Measurements from ENCODE around the gene TMEM151A.
"Not testable (repeated sequence)": the region's sequence is repeated elsewhere in the genome, so short reads cannot be mapped to it uniquely, and the experiment has no call there.

TMEM151A gene

DNA sequence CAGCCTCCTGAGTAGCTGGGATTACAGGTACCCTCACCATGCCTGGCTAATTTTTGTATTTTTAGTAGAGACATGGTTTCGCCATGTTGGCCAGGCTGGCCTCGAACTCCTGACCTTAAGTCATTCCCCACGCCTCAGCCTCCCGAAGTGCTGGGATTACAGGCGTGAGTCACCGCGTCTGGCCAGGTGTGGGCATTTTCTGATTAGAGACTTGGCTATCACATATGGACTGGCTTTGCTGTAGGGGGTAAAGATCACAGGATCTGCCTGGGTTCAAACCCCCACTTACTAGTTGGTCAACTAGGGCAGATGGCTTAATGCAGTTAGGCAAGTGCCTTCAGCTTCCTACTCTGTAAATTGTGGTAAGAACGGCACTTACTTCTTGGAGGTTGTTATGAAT, 18.6 kb downstream of the TMEM151A start:
- no peak for DNase-seq (ENCODE audit: low spot score)

DNA sequence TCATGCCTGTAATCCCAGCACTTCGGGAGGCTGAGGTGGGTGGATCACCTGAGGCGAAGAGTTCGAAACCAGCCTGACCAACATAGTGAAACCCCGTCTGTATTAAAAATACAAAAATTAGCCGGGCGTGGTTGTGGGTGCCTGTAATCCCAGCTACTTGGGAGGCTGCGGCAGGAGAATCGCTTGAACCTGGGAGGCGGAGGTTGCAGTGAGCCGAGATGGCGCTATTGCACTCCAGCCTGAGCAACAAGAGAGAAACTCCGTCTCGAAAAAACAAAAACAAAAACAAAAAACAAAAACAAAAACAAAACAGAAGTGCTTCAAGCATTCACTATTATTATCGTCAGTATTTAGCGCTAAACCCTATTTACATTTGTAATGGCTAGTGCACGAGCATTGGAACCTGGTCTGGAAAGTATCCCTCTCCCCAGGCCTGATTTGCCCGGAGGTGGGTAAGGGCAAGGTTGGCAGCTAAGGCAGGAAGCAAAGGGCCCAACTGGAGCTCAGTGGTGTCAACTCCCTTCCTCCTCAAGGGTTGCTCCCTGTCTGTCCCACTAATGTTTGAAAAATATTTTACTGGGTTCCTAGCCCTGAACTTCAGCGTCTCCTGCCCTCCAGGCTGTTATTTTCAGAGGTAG, 19.2 kb downstream of the TMEM151A start:
- DNase-seq (ENCODE audit: low spot score), result not testable (repeated sequence)

DNA sequence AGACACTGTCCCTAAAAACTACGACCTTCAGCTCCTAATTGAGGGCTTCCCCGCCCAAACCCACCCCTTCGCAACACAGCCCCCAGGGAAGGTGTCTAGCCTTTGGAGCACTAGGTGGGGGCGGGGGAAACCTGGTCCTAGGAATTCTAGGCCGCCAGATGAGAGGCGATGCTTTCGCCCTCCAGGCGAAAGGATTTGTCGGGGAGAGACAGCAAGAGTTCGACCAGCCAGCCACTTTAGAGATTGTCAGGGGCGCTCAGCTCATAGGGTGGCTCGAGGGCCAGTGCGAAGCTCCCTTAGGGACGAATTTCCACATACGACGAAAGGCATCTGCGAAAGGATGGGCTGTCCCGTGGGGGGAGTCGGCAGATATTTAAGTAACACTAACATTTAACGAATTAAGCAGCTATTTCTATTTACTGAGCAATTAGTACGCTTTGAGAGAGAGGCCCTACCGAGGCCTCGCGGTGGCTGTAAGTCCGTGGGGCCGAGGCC, 19.8 kb downstream of the TMEM151A start:
- DNase-seq (ENCODE audit: low spot score), result no peak

DNA sequence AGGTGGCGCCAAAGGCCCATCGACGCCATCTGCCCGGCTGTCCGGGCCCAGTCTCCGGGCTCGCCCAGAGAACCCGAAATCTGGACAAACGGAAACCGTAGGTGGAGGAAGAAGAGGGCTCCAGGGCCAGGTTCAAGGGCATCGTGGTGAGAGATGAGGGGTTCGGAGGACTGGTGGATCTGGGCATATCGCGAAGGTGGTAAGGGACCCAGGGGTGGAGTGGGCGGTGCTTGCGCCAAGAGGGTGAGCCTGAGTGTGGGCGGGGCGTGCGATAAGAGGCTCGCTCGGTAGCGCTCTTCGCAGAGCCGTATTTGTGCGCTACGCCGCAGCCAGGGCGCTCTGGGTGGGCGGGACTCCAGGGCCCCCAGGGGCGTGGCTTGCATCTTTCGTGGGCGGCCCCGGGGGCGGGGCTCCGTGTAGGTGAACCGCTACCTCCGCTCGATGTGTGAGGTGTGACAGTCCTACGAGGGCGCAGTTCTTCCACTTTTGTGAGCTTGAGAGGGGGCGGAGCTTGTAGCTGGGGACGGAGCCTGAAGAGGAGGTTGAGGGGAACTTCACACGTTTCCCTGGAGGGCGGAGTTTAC, 20.4 kb downstream of the TMEM151A start:
- peak; percentile 95 for DNase-seq (ENCODE audit: low spot score)

DNA sequence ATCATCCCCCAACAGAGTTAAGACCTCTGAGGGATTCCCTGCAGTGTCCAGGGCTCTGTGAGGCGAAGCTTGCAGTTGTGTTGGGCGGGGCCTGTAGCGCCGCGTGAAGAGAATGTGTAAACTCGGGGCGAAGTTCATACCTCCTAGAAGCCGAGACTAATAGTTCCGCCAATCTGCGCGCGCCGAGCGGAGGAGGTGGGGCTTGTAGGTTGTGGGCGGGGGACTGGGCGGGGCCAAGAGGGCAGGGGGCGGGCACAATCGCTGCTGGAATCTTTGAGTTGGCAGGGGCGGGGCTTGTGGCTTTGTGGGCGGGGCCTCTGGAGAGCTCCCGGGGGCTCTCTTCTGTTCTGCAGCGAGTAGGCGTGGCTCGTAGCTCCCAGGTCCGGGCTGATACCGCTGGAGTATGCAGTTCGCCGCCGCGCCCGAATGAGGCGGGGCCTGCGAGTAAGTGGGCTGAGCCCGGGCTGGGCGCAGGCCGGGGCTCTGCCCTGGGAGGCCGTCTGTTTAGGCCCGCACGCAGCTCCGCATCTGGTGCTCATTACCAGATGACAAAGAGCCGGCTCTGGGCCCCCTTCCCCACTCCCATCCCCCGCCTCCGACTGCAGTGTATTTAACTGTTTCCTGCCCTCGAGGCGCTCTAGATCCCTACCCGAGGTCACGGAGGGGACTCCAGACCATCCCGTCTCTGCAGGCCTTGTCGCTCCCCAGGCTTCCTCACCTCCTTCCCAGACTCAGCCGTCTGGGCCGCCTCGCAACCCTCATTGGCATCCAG, 21.0 kb downstream of the TMEM151A start:
- DNase-seq (ENCODE audit: low spot score), result peak; percentile 96

DNA sequence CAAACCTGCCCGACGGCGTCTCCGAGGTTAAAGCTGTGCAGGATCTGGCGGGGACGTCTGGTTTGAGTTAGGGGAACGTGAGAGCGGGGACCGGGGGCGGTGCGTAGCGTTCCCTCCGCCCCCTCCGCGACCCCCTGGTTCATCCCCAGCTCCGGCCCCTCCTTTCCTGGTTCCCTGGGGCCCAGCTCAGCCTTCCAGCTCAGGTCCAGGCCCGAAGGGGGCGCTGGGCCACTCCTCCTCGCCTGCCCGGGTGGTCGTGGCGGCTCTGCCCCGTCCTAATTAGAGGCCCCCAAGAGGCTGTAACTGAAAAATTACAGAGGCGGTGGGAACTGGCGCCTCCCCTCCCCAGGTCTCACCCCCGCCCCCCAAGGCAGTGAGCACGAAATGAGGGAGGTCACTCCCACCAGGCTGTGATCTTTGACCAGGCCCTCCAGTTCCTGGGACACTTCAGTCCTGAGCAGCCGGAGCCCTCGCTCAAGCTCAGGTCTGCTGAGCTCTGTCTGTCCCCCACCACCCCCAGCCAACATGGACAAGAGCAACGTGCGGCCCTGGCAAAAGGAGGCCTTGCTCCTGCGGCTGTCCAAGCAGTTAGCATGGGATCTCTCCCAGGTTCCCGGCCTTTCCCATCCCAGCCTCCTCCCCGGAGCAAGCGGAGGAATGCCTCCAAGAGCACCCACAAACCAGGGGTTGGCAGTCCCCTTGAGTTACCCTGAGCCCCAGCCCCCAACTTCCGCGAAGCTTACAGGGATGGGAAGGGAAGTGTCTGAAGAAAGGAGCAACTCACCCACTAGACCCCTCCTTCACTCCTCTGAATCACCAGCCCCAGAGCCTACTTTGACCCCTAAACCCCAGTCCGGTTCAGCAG, 21.9 kb downstream of the TMEM151A start:
- no peak for DNase-seq (ENCODE audit: low spot score)

DNA sequence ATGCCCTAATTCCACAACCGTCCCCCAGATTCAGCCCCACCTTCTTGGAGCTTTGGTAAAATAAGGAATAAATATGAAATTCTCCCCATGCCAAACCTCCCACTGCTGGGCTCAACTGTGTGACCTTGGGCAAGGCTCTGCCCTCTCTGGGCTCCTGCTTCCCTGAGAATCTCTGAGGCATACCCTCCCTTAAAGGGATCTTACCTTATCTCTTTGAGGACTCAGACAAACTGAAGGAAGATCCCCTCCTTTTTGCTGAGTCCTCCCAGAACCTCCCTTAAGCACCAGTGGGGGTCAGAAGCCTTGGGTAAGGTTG, 22.4 kb downstream of the TMEM151A start:
- DNase-seq (ENCODE audit: low spot score), result no peak

DNA sequence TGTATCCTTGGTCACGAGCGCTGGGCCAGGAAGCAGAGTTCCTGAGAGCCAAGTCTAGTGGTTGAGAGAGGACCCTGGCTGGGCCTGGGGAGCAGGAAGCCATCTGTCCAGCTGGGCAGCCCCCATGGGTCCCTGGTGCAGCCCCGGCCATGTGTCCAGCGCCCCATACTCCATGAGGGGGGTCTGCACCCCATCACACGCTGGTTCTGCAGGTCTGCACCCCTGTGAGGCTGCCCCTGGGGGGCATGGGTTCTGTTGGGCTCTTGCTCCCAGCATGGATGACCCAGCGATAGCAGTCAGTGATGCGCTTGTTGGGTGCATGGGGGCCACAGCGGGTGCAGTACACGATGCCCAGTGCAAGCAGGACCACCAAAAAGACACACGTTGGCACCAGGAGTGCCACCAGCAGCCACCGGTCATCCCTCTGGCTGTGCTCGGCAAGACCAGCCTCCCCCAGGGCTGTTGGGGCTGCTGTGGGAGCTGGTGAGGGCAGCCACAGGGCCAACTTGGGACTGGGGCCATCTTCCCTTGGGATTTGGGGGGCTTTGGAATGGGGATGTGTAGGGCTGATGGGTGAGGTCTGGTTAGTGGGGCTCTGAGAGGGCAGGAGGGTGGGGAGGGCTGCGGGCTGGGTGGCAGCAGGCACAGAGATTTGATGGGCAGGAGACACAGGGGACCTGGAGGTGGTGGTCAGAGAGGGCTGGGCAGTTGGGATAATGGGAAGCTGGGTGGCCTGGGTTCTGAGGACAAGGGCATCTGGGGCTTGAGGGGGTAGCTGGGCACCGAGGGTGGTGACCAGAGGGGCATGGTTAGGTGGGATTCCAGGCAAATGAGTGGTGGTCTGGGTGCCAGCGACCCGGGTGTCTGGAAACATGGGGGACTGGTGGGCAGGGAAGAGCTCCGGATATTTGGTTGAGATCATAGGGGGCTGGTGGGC, 23.1 kb downstream of the TMEM151A start:
- DNase-seq (ENCODE audit: low spot score), result no peak

DNA sequence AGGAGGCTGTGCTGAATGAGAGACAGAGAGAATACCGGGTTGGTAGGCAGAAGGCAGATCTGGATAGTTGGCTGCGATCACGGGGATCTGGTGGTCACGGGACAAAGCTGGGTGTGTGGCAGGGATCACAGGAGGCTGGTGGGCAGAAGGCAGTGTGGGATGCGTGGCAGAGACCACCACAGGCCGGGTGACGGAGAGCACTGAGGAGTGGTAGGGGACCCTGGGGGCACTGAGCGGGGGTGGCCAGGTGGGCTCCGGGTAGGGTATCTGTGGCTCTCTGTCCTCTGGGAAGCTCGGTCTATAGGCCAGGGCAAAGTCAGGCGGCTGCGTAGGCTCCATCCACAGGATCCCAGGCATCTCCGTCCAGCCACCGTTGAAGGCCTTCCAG, 23.8 kb downstream of the TMEM151A start:
- no peak for DNase-seq (ENCODE audit: low spot score)

DNA sequence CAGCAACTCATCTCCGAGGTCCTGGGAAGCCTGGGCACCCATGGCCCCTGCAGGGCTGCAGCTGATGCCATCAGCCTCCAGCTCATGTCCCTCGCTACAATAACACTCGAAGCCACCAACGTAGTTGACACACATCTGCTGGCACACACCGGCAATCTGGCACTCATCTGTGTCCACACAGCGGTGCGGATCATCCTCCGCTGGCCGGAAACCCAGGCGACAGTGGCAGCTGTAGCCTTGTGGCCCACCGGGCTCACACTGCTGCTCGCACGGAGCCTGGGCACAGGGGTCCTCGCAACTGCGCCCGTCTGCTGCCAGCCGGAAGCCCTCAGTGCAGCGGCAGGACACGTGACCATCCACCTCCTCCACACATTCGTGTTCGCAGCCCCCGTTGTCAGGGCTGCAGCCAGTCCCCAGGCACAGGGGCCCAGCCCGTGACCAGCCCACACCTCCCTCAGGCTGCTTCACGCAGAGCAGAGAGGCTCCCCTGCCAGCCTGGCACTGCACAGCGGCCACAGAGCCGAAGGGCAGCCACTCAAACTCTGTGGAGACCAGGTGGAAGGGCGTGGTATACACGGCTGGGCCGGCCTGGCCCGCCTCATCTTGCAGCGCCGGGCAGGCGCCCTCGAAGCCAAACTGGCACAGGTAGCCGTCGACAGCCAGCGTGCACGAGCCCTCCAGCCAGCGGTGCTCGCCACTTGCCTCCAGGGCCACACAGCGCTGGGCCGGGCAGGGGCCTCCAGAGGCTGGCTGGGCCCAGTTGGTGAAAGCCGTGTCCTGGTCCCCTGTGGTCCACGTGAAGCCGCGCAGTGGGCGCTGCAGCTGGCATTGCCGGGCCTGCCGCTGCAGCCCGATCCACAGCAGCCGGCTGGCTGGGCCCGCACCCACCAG, 24.5 kb downstream of the TMEM151A start:
- no peak for DNase-seq (ENCODE audit: low spot score)

DNA sequence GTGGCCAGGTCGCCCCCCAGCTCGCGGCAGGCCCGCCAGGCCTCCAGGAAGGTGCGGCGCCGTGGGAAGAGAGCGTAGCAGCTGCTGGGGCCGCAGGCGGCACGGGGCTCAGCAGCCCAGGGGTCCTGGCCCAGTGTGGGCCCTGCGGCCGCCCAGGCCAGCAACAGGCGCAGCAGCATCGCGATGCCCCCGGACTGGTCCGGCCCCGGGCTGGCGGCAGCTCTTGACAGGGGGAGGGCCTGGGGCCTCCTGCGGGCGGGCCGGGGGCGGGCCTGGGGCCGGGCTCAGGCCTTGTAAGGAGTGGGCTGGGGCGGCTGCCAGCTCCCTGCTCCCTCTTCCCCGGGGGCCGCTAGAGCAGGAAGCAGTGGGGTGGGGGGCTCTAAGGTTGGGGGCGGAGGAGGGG, 25.2 kb downstream of the TMEM151A start, which contains the start of gene CD248:
Gene CD248, minus strand, starts transcription at position 196 of the 403 bp plus-strand sequence. Its CDS starts 17 bp downstream, at position 179.
- no peak for DNase-seq (ENCODE audit: low spot score)

DNA sequence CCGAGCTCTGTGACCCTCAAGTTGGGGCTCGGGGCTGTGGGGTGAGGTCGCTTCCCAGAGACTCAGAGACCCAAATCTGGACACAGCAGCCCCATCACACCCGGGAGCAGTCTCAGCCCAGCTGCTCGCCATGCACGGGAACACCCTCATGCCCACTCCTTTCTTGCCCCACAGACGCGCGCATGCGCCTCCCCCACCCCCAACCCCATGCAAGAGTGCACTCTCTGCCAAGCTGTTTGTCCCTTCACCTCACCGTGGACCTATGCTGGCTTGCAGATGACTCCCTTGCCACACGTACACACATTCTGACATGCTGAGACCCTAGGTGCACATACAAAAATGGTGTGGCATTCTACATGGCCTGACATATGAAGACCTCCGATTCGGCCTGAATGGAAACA, 25.6 kb downstream of the TMEM151A start:
- DNase-seq (ENCODE audit: low spot score), result no peak

DNA sequence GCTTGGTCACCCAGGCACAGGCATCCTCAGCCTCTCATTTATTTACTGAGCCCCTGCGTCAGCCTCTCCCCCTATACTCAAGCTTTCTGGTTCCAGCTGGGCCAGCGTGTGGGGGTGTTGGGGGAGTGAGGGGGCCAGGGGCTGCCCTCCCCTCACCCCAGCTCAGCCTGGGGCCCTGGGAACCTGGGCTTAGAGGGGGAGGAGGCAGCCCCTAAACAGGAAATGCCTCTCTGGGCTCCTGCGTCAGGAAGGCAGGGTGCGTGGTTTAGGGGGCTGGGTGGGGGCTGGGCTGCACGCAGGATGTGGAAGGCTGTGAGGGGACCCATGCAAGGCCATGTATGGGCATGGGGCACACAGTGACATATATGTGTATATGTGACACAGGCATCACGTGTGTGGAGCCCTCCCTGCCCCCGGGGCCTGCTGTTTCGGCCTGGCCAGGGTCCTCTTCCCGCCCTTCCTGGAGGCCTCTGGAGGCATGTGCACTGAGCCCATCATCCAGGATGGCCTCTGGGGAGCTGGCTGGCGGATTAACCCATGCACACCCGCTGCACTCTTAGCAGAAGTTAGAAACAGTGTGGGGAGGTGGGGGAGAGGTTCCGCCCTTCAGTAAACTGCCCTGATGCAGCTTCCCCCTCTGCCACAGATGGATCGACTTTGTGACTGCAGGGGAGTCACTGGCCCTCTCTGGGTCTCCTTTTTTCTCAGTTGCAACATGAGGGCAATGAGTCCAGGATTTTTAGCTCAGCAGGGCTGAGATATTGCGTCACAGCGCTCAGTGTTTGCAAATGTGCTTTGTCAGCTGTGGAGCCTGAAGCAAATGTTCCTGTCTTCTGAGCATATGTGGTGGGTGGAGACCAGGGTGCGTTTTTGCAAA, 26.3 kb downstream of the TMEM151A start:
- DNase-seq (ENCODE audit: low spot score), result no peak

DNA sequence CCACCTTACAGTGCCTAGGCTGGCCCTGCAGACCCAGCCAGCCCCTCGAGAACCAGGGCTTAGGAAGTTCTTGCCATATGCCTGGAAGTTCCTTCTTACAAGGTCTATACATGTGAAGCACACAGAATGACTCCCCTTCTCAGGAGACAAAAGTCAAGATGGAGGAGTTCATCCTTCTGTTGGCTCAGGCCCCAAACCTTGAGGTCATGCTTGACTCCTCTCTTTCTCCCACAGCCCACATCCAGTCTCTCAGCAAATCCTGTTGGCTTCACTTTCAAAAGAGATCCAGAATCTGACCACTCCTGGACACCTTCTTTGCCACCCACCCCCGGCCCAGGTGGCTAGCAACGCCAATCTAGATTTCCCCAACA, 26.9 kb downstream of the TMEM151A start:
- no peak for DNase-seq (ENCODE audit: low spot score)

DNA sequence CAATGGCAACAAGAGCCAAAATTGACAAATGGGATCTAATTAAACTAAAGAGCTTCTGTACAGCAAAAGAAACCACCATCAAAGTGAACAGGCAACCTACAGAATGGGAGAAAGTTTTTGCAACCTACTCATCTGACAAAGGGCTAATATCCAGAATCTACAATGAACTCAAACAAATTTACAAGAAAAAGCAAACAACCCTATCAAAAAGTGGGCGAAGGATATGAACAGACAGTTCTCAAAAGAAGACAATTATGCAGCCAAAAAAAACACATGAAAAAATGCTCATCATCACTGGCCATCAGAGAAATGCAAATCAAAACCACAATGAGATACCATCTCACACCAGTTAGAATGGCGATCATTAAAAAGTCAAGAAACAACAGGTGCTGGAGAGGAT, 28.6 kb downstream of the TMEM151A start:
- not testable (repeated sequence) for DNase-seq (ENCODE audit: low spot score)

DNA sequence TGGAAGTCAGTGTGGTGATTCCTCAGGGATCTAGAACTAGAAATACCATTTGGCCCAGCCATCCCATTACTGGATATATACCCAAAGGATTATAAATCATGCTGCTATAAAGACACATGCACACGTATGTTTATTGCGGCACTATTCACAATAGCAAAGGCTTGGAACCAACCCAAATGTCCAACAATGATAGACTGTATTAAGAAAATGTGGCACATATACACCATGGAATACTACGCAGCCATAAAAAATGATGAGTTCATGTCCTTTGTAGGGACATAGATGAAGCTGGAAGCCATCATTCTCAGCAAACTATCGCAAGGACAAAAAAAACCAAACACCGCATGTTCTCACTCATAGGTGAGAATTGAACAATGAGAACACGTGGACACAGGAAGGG, 29.1 kb downstream of the TMEM151A start:
- DNase-seq (ENCODE audit: low spot score), result not testable (repeated sequence)

DNA sequence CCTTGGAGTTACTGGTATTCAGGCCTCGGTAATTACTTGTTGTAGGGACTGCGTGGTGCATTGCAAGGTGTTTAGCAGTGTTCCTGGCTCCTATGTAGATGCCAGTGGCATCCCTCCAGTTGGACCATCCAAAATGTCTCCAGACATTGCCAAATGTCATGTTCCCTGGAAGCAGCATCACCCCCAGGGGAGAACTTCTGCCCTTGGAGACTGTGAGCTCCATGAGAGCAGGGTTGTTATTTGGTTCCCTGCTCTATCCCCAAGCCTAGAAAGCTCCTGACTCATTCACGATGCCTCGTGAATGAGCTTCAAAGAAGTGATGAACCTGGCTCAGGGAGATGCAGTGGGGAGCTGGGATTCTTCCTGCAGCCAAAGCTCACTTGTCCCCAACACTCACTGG, 29.9 kb downstream of the TMEM151A start:
- DNase-seq (ENCODE audit: low spot score), result no peak

DNA sequence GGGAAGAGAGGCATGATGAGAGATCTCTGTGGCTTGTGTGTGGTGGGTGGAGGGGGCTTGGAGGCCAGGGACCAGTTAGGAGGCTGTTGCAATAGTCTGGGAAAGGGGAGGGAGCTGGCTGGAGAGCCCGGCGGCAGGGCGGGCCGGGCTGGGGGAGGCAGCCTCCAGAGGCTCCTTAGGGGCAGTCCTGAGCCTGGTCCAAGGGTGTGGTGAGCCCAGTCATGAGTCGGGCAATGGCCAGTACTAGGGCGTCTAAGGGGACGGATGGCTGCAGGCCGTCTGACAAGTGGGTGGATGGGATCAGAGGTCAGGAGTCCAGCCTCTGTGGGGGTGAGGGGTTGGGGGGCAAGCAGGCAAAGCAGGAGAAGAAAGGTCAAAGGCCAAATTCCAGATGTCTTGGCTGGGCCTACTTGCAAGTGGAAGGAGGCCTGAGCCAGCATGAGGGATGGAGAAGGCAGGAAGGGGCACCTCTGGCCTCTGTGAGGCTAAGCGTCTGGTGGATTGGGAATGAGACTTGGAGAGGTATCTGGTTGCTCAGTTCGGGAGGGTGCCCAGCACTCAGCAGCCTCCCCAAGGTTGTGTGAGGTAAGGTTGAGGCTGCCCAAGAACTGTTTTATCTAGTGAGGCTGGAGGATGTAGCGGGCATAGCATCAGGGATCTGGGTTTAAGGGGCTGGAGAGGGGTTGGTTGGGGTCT, 31.2 kb downstream of the TMEM151A start:
- DNase-seq (ENCODE audit: low spot score), result no peak

DNA sequence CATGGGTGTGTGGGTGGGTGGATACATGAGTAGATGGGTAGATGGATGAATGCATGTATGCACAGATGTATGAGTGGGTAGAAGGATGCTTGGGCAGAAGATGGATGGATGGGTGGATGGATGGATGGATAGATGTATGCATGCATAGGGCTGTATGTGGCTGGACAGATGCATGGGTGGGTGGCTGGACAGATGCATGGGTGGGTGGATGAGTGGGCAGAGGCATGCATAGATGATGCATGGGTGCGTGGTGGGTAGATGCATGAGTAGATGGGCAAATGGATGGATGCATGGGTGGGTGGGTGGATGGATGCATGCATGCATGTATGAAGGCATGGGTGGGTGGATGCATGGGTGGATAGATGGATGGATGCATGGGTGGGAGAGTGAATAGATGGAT, 32.0 kb downstream of the TMEM151A start:
- DNase-seq (ENCODE audit: low spot score), result no peak
